HepG2 (cell line): ENCODE results near the gene CDC42EP4. TPM values are rescaled to one million over a fixed set of nuclear protein-coding genes. Genes with fewer than 3 reads are reported as not detected.

Experiments
- ATRX ChIP-seq: sonication (generic); formaldehyde crosslinking; IDR thresholded peaks from 2 replicates; pipeline ENCODE4 v1.4.0; 2020; ENCODE audit warnings: missing genetic modification reagents, borderline replicate concordance
- ELF1 ChIP-seq: sonication (generic); formaldehyde crosslinking; IDR thresholded peaks from 2 replicates; pipeline ENCODE4 v1.4.0; 2020; ENCODE audit warnings: missing genetic modification reagents
- FOXC1 ChIP-seq: sonication (generic); formaldehyde crosslinking; IDR thresholded peaks from 2 replicates; pipeline ENCODE4 v1.8.0; 2022; ENCODE audit warnings: mild to moderate bottlenecking, missing genetic modification reagents, borderline replicate concordance
- HNF4A ChIP-seq: sonication (generic); formaldehyde crosslinking; IDR thresholded peaks from 2 replicates; pipeline ENCODE4 v1.4.0; 2020; ENCODE audit warnings: missing genetic modification reagents
- HOXA9 ChIP-seq: sonication (generic); formaldehyde crosslinking; IDR thresholded peaks from 2 replicates; pipeline ENCODE4 v1.8.1; 2022; ENCODE audit warnings: missing genetic modification reagents, mild to moderate bottlenecking, moderate library complexity, borderline replicate concordance
- KDM4B ChIP-seq: sonication (generic); formaldehyde crosslinking; IDR thresholded peaks from 2 replicates; pipeline ENCODE4 v1.4.0; 2020; ENCODE audit warnings: missing genetic modification reagents
- MIER2 ChIP-seq: IDR thresholded peaks from 2 replicates; pipeline ENCODE4 v1.6.1; 2016; ENCODE audit warnings: missing biosample characterization, missing genetic modification reagents
- NCOA2 ChIP-seq: sonication (generic); formaldehyde crosslinking; IDR thresholded peaks from 2 replicates; pipeline ENCODE4 v1.8.0; 2022; ENCODE audit warnings: inconsistent platforms
- NFKB2 ChIP-seq: sonication (generic); formaldehyde crosslinking; IDR thresholded peaks from 2 replicates; pipeline ENCODE4 v1.4.0; 2020; ENCODE audit warnings: missing genetic modification reagents, borderline replicate concordance
- NR1H2 ChIP-seq: sonication (generic); formaldehyde crosslinking; IDR thresholded peaks from 2 replicates; pipeline ENCODE4 v1.8.1; 2022; ENCODE audit warnings: low read depth, missing genetic modification reagents, borderline replicate concordance
- PPARG ChIP-seq: conservative IDR thresholded peaks from 2 replicates; pipeline ENCODE4 v1.6.1; 2016; ENCODE audit warnings: missing biosample characterization, missing genetic modification reagents
- RFX3 ChIP-seq: IDR thresholded peaks from 2 replicates; pipeline ENCODE4 v1.6.1; 2016; ENCODE audit warnings: missing biosample characterization, missing genetic modification reagents
- SAP130 ChIP-seq: IDR thresholded peaks from 2 replicates; pipeline ENCODE4 v1.6.1; 2016; ENCODE audit warnings: low read depth
- TBX3 ChIP-seq: fragments of 450-650 bp; IDR thresholded peaks from 2 replicates; pipeline ENCODE4 v1.6.1; 2017; ENCODE audit warnings: antibody characterized with exemption, mild to moderate bottlenecking, inconsistent platforms, borderline replicate concordance
- TRIM24 ChIP-seq: sonication (generic); formaldehyde crosslinking; IDR thresholded peaks from 2 replicates; pipeline ENCODE4 v1.8.0; 2022; ENCODE audit warnings: mild to moderate bottlenecking, missing genetic modification reagents
- U2AF1 ChIP-seq: fragments of 200-400 bp; formaldehyde crosslinking; optimal IDR thresholded peaks from 2 replicates; pipeline ENCODE3; 2017; ENCODE audit warnings: mild to moderate bottlenecking, low read depth, low read length
- ZNF263 ChIP-seq: sonication (generic); formaldehyde crosslinking; IDR thresholded peaks from 2 replicates; pipeline ENCODE4 v1.4.0; 2020; ENCODE audit warnings: missing genetic modification reagents
- ZNF280B ChIP-seq: sonication (generic); formaldehyde crosslinking; IDR thresholded peaks from 2 replicates; pipeline ENCODE4 v1.5.0; 2020; ENCODE audit warnings: missing genetic modification reagents, mild to moderate bottlenecking, borderline replicate concordance
- ZNF530 ChIP-seq: sonication (generic); formaldehyde crosslinking; IDR thresholded peaks from 2 replicates; pipeline ENCODE4 v1.5.0; 2020; ENCODE audit warnings: low read depth, mild to moderate bottlenecking, missing genetic modification reagents
- ZNF569 ChIP-seq: sonication (generic); formaldehyde crosslinking; IDR thresholded peaks from 2 replicates; pipeline ENCODE4 v1.5.0; 2020; ENCODE audit warnings: mild to moderate bottlenecking, missing genetic modification reagents, moderate library complexity, borderline replicate concordance
- ZNF629 ChIP-seq: sonication (generic); formaldehyde crosslinking; conservative IDR thresholded peaks from 2 replicates; pipeline ENCODE4 v1.5.0; 2020; ENCODE audit warnings: missing genetic modification reagents
- ZNF660 ChIP-seq: sonication (generic); formaldehyde crosslinking; IDR thresholded peaks from 2 replicates; pipeline ENCODE4 v1.5.1; 2020; ENCODE audit warnings: mild to moderate bottlenecking, low read depth, missing genetic modification reagents, borderline replicate concordance
- polyA plus RNA-seq, 8 experiments: library from polyadenylated mRNA; depleted of rRNA in 3 of 8; stranded (reverse) in 7 of 8; unstranded in 1 of 8; fragments of >200 nt; fragmentation: Illumina TruSeq in 4 of 8; extraction: Trizol in 4 of 8; gene quantifications; 2 replicates each; pipeline versions ENCODE4 v1.2.1 to v1.2.3, GENCODE V29; 2011 to 2016; ENCODE audit warnings: low read depth in 4 of 8, missing spikeins in 1 of 8, mixed read lengths in 1 of 8; ENCODE audit not compliant: insufficient read depth in 1 of 8
- total RNA-seq, 5 experiments: library from RNA; depleted of rRNA; stranded (reverse); fragments of >200 nt; fragmentation: Illumina TruSeq; extraction: Trizol; gene quantifications; 2 replicates each; pipeline ENCODE4 v1.2.3, GENCODE V29; 2016; ENCODE audit warnings: low read depth in 1 of 5
- TF ChIP-seq, protein P1 (sequence below): sonication (generic); formaldehyde crosslinking; IDR thresholded peaks from 2 replicates; pipeline ENCODE4 v1.4.0; 2020; ENCODE audit warnings: low read depth, mild to moderate bottlenecking, missing genetic modification reagents
- TF ChIP-seq, protein P2 (sequence below), 2 experiments: IDR thresholded peaks; 2 replicates each; pipeline ENCODE4 v1.6.1; 2011 to 2012; ENCODE audit warnings: low read length in 2 of 2, borderline replicate concordance in 1 of 2, low read depth in 1 of 2, mild to moderate bottlenecking in 1 of 2, moderate library complexity in 1 of 2

Gene CDC42EP4
- total and polyA plus RNA-seq, 2 of the 13 experiments (the other 11 are each of a cell fraction or from before 2014, with no cell fraction given) = 19.0 to 54.0 TPM

- TF ChIP-seq NFKB2 (CRISPR knock-in tag) = no peak
- no peak for TF ChIP-seq ZNF530 (CRISPR knock-in tag)
- TF ChIP-seq PPARG = peak; percentile 77
- TF ChIP-seq ELF1 = 0 out of 2 replicates have a peak, but pooled peaks have one; percentile 24
- TF ChIP-seq SAP130 (CRISPR knock-in tag) = peak; percentile 84
- TF ChIP-seq U2AF1 = no peak
- TF ChIP-seq, protein P1, sequence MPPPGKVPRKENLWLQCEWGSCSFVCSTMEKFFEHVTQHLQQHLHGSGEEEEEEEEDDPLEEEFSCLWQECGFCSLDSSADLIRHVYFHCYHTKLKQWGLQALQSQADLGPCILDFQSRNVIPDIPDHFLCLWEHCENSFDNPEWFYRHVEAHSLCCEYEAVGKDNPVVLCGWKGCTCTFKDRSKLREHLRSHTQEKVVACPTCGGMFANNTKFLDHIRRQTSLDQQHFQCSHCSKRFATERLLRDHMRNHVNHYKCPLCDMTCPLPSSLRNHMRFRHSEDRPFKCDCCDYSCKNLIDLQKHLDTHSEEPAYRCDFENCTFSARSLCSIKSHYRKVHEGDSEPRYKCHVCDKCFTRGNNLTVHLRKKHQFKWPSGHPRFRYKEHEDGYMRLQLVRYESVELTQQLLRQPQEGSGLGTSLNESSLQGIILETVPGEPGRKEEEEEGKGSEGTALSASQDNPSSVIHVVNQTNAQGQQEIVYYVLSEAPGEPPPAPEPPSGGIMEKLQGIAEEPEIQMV (CRISPR knock-in tag) = peak; percentile 81
- no peak for TF ChIP-seq TRIM24
- no peak for TF ChIP-seq ATRX
- TF ChIP-seq ZNF569 (CRISPR knock-in tag) = no peak
- TF ChIP-seq ZNF660 (CRISPR knock-in tag) = no peak
- peak; percentile 74 for TF ChIP-seq HNF4A
- TF ChIP-seq MIER2 = peak; percentile 47; the same call in 1 of the 2 replicates
- TF ChIP-seq ZNF263 = peak; percentile 97
- no peak for TF ChIP-seq ZNF280B (CRISPR knock-in tag)
- TF ChIP-seq NR1H2 (CRISPR knock-in tag) = no peak
- TF ChIP-seq NCOA2 (CRISPR knock-in tag) = peak; percentile 84
- TF ChIP-seq TBX3 = peak; percentile 74; the same call in 1 of the 2 replicates
- TF ChIP-seq ZNF629 (CRISPR knock-in tag) = peak; percentile 26; the same call in 1 of the 2 replicates
- TF ChIP-seq FOXC1 = no peak; the same call in 1 of the 2 replicates
- TF ChIP-seq KDM4B (CRISPR knock-in tag) = no peak; the same call in 1 of the 2 replicates
- TF ChIP-seq, protein P2, sequence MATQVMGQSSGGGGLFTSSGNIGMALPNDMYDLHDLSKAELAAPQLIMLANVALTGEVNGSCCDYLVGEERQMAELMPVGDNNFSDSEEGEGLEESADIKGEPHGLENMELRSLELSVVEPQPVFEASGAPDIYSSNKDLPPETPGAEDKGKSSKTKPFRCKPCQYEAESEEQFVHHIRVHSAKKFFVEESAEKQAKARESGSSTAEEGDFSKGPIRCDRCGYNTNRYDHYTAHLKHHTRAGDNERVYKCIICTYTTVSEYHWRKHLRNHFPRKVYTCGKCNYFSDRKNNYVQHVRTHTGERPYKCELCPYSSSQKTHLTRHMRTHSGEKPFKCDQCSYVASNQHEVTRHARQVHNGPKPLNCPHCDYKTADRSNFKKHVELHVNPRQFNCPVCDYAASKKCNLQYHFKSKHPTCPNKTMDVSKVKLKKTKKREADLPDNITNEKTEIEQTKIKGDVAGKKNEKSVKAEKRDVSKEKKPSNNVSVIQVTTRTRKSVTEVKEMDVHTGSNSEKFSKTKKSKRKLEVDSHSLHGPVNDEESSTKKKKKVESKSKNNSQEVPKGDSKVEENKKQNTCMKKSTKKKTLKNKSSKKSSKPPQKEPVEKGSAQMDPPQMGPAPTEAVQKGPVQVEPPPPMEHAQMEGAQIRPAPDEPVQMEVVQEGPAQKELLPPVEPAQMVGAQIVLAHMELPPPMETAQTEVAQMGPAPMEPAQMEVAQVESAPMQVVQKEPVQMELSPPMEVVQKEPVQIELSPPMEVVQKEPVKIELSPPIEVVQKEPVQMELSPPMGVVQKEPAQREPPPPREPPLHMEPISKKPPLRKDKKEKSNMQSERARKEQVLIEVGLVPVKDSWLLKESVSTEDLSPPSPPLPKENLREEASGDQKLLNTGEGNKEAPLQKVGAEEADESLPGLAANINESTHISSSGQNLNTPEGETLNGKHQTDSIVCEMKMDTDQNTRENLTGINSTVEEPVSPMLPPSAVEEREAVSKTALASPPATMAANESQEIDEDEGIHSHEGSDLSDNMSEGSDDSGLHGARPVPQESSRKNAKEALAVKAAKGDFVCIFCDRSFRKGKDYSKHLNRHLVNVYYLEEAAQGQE (IDR thresholded peaks at IDR 0.05; ENCODE audit: borderline replicate concordance in 1 of 2, low read depth in 1 of 2, low read length in 2 of 2) = peak in 1 of 2 experiments; percentile 21; a peak in 2 of 4 replicates
- TF ChIP-seq HOXA9 (CRISPR knock-in tag) = no peak
- 0 out of 2 replicates have a peak, but pooled peaks have one; percentile 28 for TF ChIP-seq RFX3 (CRISPR knock-in tag)
These were observed 3.6 kb downstream of the CDC42EP4 start (continued) for GRCh38 chr17:73308017-73308823.
